ENCODE data around the gene TNNI3K. TPM values are rescaled to one million over a fixed set of nuclear protein-coding genes. Genes with fewer than 3 reads are reported as not detected.

Gene TNNI3K
- total RNA-seq, 1 experiment from 2014 or later: 0.49 TPM

DNA sequence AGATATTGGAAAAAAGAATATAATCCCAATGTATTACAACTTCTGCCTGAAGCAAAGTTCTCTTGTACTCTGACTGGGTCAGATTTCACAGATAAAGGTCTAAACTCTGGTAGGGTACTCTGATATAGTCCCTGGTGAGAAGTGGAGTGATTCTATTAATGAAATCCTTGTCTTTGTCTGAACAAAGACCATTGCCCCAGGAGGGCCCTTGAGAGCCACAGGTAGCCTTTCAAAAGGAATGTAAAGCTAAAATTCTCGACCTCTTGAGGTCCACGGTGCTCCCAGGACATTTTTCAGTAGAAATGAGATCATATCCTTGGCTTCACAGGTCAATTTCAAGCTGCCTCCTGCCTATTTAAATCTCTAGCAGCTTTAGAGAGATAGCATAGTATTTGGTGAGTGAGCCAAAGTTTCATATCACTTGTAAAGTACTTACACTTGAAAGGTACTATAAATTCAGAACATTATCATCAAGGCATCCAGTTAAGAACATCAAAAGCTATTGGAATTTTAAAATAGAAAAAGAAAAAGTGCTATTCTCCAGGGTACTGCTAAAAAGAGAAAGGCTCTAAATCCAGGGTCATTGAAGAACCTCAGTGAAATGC, 10.1 kb downstream of the TNNI3K start:
- ChIA-PET CTCF (no interaction called here), POLR2A (no interaction called here), RAD21 (ENCODE audit: low non-redundant PET in 1 of 2, low total read pairs in 2 of 2, uncharacterized antibody in 2 of 2, unreplicated experiment in 2 of 2) (no interaction called here)
- H3K9ac ChIP-seq (ENCODE audit: low read length): no peak overlapping the region
- ATAC-seq: no peak
- no peaks in the 10 kb centered on the region for H3K4me1 ChIP-seq (ENCODE audit: control insufficient read depth in 1 of 2, insufficient read depth in 2 of 2, low read length in 2 of 2)
- no peaks in the 10 kb centered on the region for H3K36me3 ChIP-seq (ENCODE audit: control insufficient read depth in 1 of 2, insufficient read depth in 2 of 2, low read length in 2 of 2)
- H3K27ac ChIP-seq (ENCODE audit: low read depth, low read length): no peak overlapping the region
- no peak overlapping the region for H3K4me2 ChIP-seq (ENCODE audit: low read length)
- H2AFZ ChIP-seq (ENCODE audit: low read depth, low read length, poor library complexity, severe bottlenecking): no peak overlapping the region
- no peaks in the 10 kb centered on the region for H3K9me2 ChIP-seq (ENCODE audit: insufficient read depth)
- no peak for TF ChIP-seq TCF7L2 (IDR thresholded peaks at IDR 0.05; ENCODE audit: borderline replicate concordance, extremely low read depth, insufficient read depth, insufficient read length)
- TF ChIP-seq, protein P1, sequence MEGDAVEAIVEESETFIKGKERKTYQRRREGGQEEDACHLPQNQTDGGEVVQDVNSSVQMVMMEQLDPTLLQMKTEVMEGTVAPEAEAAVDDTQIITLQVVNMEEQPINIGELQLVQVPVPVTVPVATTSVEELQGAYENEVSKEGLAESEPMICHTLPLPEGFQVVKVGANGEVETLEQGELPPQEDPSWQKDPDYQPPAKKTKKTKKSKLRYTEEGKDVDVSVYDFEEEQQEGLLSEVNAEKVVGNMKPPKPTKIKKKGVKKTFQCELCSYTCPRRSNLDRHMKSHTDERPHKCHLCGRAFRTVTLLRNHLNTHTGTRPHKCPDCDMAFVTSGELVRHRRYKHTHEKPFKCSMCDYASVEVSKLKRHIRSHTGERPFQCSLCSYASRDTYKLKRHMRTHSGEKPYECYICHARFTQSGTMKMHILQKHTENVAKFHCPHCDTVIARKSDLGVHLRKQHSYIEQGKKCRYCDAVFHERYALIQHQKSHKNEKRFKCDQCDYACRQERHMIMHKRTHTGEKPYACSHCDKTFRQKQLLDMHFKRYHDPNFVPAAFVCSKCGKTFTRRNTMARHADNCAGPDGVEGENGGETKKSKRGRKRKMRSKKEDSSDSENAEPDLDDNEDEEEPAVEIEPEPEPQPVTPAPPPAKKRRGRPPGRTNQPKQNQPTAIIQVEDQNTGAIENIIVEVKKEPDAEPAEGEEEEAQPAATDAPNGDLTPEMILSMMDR (IDR thresholded peaks at IDR 0.05 in 2 of 3, conservative IDR thresholded peaks at IDR 0.05 in 1 of 3; ENCODE audit: borderline replicate concordance in 1 of 3, insufficient read depth in 1 of 3, low read depth in 2 of 3, low read length in 2 of 3): no peak
- TF ChIP-seq ATF3 (IDR thresholded peaks at IDR 0.05): no peak
- no peak for TF ChIP-seq SIN3A (IDR thresholded peaks at IDR 0.05; ENCODE audit: low read depth)
- TF ChIP-seq YY1 (IDR thresholded peaks at IDR 0.05; ENCODE audit: extremely low read depth, insufficient replicate concordance, low read depth, low read length): no peak
- TF ChIP-seq EGR1 (IDR thresholded peaks at IDR 0.05; ENCODE audit: low read depth): no peak
- TF ChIP-seq JUND (IDR thresholded peaks at IDR 0.05): no peak
- TF ChIP-seq, protein P2, sequence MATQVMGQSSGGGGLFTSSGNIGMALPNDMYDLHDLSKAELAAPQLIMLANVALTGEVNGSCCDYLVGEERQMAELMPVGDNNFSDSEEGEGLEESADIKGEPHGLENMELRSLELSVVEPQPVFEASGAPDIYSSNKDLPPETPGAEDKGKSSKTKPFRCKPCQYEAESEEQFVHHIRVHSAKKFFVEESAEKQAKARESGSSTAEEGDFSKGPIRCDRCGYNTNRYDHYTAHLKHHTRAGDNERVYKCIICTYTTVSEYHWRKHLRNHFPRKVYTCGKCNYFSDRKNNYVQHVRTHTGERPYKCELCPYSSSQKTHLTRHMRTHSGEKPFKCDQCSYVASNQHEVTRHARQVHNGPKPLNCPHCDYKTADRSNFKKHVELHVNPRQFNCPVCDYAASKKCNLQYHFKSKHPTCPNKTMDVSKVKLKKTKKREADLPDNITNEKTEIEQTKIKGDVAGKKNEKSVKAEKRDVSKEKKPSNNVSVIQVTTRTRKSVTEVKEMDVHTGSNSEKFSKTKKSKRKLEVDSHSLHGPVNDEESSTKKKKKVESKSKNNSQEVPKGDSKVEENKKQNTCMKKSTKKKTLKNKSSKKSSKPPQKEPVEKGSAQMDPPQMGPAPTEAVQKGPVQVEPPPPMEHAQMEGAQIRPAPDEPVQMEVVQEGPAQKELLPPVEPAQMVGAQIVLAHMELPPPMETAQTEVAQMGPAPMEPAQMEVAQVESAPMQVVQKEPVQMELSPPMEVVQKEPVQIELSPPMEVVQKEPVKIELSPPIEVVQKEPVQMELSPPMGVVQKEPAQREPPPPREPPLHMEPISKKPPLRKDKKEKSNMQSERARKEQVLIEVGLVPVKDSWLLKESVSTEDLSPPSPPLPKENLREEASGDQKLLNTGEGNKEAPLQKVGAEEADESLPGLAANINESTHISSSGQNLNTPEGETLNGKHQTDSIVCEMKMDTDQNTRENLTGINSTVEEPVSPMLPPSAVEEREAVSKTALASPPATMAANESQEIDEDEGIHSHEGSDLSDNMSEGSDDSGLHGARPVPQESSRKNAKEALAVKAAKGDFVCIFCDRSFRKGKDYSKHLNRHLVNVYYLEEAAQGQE (IDR thresholded peaks at IDR 0.05; ENCODE audit: low read depth): no peak
- no peak for TF ChIP-seq ELF1 (IDR thresholded peaks at IDR 0.05; ENCODE audit: borderline replicate concordance, low read depth)
- no peak for TF ChIP-seq ZFX (IDR thresholded peaks at IDR 0.05)
- TF ChIP-seq SP1 (IDR thresholded peaks at IDR 0.05; ENCODE audit: low read depth): no peak
- no TSS peak for BruUV-seq (replicated peaks)
- H3K4me3 ChIP-seq (replicated peaks in 1 of 2; ENCODE audit: low read depth in 1 of 2, low read length in 2 of 2): no peak overlapping the region
- H3K79me2 ChIP-seq (ENCODE audit: insufficient read depth, low read length): no peaks in the 10 kb centered on the region
- no peaks in the 10 kb centered on the region for H3K9me3 ChIP-seq (ENCODE audit: control insufficient read depth in 1 of 2, insufficient read depth in 1 of 2, low read depth in 1 of 2, low read length in 2 of 2)
- H4K20me1 ChIP-seq (ENCODE audit: insufficient read depth): no peaks in the 10 kb centered on the region
- no peak for DNase-seq (ENCODE audit: low read depth, low spot score)
- intact Hi-C loops (cut with micrococcal nuclease): no loop called here
- H3K27me3 ChIP-seq (ENCODE audit: insufficient read depth, low read length): no peaks in the 10 kb centered on the region
